Measurements from ENCODE around the gene RINL. TPM values are rescaled to one million over a fixed set of nuclear protein-coding genes. Genes with fewer than 3 reads are reported as not detected.
"Not testable (repeated sequence)": the region's sequence is repeated elsewhere in the genome, so short reads cannot be mapped to it uniquely, and the experiment has no call there.

Gene RINL
- polyA plus RNA-seq, 3 donors from 2014 or later: 20.3 to 64.9 (median 47.3) TPM

- peaks cover 0 to 11% (median 7%) of the 10 kb centered on the region in 3 donors for H3K36me3 Mint-ChIP-seq
- peaks cover 2 to 7% (median 2%) of the 10 kb centered on the region in 3 donors for H3K27me3 Mint-ChIP-seq (ENCODE audit: low read depth in 3 of 3)
- peak in 1 of 3 donors; percentile 11 for DNase-seq
- peak overlapping the region; percentile 94 to 99 (median 97) for H3K27ac Mint-ChIP-seq
- H3K9me3 Mint-ChIP-seq: no peaks in the 10 kb centered on the region
- peak overlapping the region; percentile 89 to 96 (median 94) for H3K4me3 Mint-ChIP-seq
- peaks cover 31 to 36% of the 10 kb centered on the region in 2 donors for H3K4me1 Mint-ChIP-seq
Observed at GRCh38 chr19:38878575-38879399, 712 bp upstream of the RINL start.

DNA sequence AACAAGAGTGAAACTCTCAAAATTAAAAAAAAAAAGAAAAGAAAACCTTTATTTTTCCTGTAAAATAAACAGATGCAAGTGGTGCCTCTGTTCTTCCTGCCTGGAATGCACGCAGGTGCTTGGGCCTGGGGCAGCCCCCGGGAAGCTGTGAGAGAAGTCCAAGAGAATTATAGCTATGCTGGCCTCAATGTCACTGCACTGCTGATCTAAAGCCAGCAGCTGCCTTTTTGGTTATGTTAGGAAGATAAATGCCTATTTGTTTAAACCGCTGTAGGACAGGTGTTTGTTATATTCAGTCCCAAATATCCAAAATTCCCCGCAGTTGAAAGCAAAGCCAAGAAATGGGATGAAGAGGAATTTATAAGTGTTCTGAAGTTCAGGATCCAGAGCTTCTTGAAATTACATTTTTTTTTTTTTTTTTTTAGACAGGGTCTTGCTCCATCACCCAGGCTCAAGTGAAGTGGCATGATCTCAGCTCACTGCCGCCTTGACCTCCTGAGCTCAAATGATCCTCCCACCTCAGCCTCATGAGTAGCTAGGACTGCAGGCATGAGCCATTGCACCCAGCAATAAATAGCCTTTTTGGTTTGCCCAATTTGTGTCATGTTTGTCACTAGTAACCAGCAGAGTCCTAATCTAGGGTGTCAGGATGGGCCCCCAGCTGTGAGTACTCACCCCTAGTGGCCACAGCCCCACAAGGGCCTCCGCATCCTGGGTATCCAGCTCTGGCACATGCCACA, 2.2 kb downstream of the RINL start:
- DNase-seq: no peak
- H3K36me3 Mint-ChIP-seq: peaks cover 4 to 13% (median 9%) of the 10 kb centered on the region in 3 donors
- peaks cover 0 to 2% (median 2%) of the 10 kb centered on the region in 3 donors for H3K27me3 Mint-ChIP-seq (ENCODE audit: low read depth in 3 of 3)
- H3K9me3 Mint-ChIP-seq: no peaks in the 10 kb centered on the region
- H3K4me3 Mint-ChIP-seq: peak overlapping the region in 2 of 5 donors; percentile 12 to 21
- peak overlapping the region in 5 of 6 donors; percentile 53 to 97 (median 83) for H3K27ac Mint-ChIP-seq
- H3K4me1 Mint-ChIP-seq: peaks cover 36 to 40% of the 10 kb centered on the region in 2 donors

DNA sequence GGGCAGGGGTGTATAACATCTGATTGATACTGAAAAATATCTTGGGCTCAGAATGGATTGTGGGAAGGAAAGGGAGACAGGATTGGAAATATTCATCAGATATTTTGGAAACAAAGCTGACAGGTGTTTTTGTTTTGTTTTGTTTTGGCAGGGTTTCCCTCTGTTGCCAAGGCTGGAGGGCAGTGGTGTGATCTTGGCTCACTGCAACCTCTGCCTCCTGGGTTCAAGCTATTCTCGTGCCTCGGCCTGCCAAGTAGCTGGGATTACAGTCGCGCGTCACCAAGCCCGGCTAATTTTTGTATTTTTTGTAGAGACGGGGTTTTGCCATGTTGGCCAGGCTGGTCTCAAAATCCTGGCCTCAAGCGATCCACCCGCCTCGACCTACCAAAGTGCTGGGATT, 4.7 kb downstream of the RINL start:
- H3K4me3 Mint-ChIP-seq; H3K27me3 Mint-ChIP-seq (ENCODE audit: low read depth in 3 of 3); DNase-seq; H3K9me3 Mint-ChIP-seq: not testable (repeated sequence)
- Mint-ChIP-seq H3K27ac (peak overlapping the region in 4 of 6 donors; percentile 2 to 79 (median 47)), H3K36me3 (peaks cover 4 to 18% (median 9%) of the 10 kb centered on the region in 3 donors), H3K4me1 (peaks cover 45 to 51% of the 10 kb centered on the region in 2 donors)

DNA sequence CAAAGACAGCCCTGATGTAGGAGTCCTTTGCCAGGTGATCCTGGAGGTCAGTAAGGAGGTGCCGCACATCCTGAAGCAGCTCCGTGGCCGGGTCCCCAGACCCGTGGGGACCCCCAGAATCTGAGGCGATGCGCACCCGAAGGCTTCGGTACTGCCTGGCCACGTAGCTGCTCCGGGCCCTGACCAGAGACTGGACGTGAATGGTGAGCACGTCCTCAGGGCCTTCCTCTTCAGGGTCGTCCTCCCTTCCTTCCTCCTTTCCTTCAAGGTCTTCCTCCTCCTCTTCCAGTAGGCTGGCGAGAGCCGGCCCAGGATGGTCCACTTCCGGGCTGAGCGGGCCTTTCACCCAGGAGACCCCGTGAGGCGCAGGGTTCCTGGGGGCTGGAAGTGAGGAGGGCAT, 7.5 kb downstream of the RINL start:
- Mint-ChIP-seq H3K36me3 (peaks cover 4 to 18% (median 9%) of the 10 kb centered on the region in 3 donors), H3K27ac (peak overlapping the region; percentile 35 to 95 (median 90)), H3K9me3 (no peaks in the 10 kb centered on the region), H3K27me3 (ENCODE audit: low read depth in 3 of 3) (peaks cover 5 to 7% (median 6%) of the 10 kb centered on the region in 3 donors), H3K4me1 (peaks cover 35 to 36% of the 10 kb centered on the region in 2 donors), H3K4me3 (peak overlapping the region; percentile 70 to 92 (median 75))
- no peak for DNase-seq

- H3K9me3 Mint-ChIP-seq: no peaks in the 10 kb centered on the region
- peaks cover 39 to 42% of the 10 kb centered on the region in 2 donors for H3K4me1 Mint-ChIP-seq
- H3K27ac Mint-ChIP-seq: peak overlapping the region; percentile 88 to 97 (median 94)
- H3K36me3 Mint-ChIP-seq: peaks cover 4 to 18% (median 9%) of the 10 kb centered on the region in 3 donors
- H3K4me3 Mint-ChIP-seq: peak overlapping the region; percentile 89 to 96 (median 90)
- DNase-seq: peak; percentile 91 to 95 (median 95)
- peaks cover 8 to 13% (median 12%) of the 10 kb centered on the region in 3 donors for H3K27me3 Mint-ChIP-seq (ENCODE audit: low read depth in 3 of 3)
Observed at GRCh38 chr19:38869836-38870607, 8.1 kb downstream of the RINL start.

GRCh38 chr19:38869160-38869835, 8.8 kb downstream of the RINL start:
- H3K9me3 Mint-ChIP-seq: no peaks in the 10 kb centered on the region
- peak; percentile 44 to 48 (median 45) for DNase-seq
- H3K27me3 Mint-ChIP-seq (ENCODE audit: low read depth in 3 of 3): peaks cover 12 to 20% (median 19%) of the 10 kb centered on the region in 3 donors
- peaks cover 47 to 49% of the 10 kb centered on the region in 2 donors for H3K4me1 Mint-ChIP-seq
- H3K36me3 Mint-ChIP-seq: peaks cover 4 to 18% (median 9%) of the 10 kb centered on the region in 3 donors
- H3K4me3 Mint-ChIP-seq: peak overlapping the region; percentile 89 to 96 (median 90)
- peak overlapping the region; percentile 88 to 97 (median 94) for H3K27ac Mint-ChIP-seq

DNA sequence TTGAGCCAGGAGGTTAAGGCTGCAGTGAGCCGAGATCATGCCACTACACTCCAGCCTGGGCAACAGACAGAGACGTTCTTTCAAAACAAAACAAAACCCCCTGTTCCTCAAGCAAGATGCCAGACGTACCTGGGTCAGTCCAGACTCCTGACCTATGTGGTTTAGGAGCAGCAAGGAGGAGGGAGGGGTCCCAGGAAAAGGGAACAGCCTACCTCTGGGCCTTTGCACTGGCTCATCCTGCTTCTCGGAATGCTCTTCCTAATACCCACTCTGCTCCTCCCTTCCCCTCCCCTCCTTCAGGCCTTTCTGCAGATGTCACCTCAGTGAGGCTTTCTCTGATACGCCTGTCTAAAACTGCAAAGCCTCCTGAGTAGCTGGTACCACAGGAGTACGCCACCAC, 9.5 kb downstream of the RINL start:
- Mint-ChIP-seq H3K27me3 (ENCODE audit: low read depth in 3 of 3) (peaks cover 14 to 23% (median 22%) of the 10 kb centered on the region in 3 donors), H3K9me3 (no peaks in the 10 kb centered on the region), H3K36me3 (peaks cover 4 to 15% (median 9%) of the 10 kb centered on the region in 3 donors), H3K4me1 (peaks cover 50 to 53% of the 10 kb centered on the region in 2 donors), H3K27ac (peak overlapping the region; percentile 77 to 96 (median 91)), H3K4me3 (peak overlapping the region; percentile 89 to 96 (median 90))
- DNase-seq: no peak

GRCh38 chr19:38867171-38867780, 10.8 kb downstream of the RINL start:
- Mint-ChIP-seq H3K27me3 (ENCODE audit: low read depth in 3 of 3) (peaks cover 14 to 26% (median 23%) of the 10 kb centered on the region in 3 donors), H3K4me1 (peaks cover 62% of the 10 kb centered on the region in 2 donors), H3K27ac (peak overlapping the region in 5 of 6 donors; percentile 35 to 81 (median 64)), H3K9me3 (no peaks in the 10 kb centered on the region), H3K4me3 (peak overlapping the region in 1 of 5 donors; percentile 35), H3K36me3 (peaks cover 0 to 9% (median 3%) of the 10 kb centered on the region in 3 donors)
- no peak for DNase-seq

DNA sequence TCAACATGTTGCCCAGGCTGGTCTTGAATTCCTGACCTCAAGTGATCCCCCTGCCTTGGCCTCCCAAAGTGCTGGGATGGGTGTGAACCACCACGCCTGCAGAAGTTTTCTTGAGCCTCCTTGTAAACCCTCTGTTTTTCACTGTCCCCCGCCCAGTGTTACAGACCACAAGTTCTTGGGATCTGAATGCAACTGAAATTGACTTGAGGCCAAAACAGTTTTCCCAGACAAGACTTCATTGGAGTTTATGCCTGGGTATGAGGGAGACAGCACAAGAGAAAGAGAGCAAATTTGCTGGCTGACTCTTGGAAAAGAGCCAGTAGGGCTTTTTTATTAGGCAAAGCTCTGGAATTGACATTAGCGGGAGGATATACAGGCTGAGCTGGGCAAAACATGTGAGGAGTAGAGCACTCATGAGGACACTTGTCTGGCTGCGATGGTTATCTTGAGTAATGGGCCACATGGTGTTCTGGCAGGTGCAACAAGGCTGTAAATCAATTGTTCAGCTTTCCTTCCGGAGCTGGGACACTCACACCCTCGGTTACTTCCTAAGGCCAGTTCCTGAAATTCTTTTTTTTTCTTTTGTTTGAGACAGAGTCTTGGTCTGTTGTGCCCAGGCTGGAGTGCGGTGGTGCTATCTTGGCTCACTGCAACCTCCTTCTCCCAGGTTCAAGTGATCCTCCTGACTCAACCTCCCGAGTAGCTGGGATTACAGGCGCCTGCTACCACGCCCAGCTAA, 15.6 kb downstream of the RINL start:
- Mint-ChIP-seq H3K27ac (peak overlapping the region in 4 of 6 donors; percentile 63 to 79 (median 76)), H3K36me3 (no peaks in the 10 kb centered on the region), H3K4me1 (peaks cover 46 to 50% of the 10 kb centered on the region in 2 donors), H3K4me3 (peak overlapping the region in 1 of 5 donors; percentile 58), H3K27me3 (ENCODE audit: low read depth in 3 of 3) (peaks cover 18 to 24% (median 20%) of the 10 kb centered on the region in 3 donors), H3K9me3 (no peaks in the 10 kb centered on the region)
- DNase-seq: no peak

DNA sequence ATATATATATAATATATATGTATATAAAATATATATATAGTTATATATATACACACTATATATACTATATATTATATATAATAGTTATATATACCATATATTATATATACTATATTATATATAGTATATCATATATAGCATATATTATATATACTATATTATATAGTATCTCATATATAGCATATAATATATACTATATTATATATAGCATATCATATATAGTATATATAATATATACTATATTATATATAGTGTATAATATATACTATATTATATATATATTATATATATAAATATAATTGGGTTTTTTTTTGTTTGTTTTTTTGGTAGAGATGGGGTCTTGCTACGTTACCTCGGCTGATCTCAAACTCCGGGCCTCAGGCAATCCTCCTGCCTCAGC, 16.7 kb downstream of the RINL start:
- Mint-ChIP-seq H3K4me3 (no peak overlapping the region), H3K27ac (no peak overlapping the region), H3K36me3 (no peaks in the 10 kb centered on the region), H3K9me3 (no peaks in the 10 kb centered on the region), H3K4me1 (peaks cover 52 to 62% of the 10 kb centered on the region in 2 donors), H3K27me3 (ENCODE audit: low read depth in 3 of 3) (peaks cover 21 to 31% (median 27%) of the 10 kb centered on the region in 3 donors)
- no peak for DNase-seq

DNA sequence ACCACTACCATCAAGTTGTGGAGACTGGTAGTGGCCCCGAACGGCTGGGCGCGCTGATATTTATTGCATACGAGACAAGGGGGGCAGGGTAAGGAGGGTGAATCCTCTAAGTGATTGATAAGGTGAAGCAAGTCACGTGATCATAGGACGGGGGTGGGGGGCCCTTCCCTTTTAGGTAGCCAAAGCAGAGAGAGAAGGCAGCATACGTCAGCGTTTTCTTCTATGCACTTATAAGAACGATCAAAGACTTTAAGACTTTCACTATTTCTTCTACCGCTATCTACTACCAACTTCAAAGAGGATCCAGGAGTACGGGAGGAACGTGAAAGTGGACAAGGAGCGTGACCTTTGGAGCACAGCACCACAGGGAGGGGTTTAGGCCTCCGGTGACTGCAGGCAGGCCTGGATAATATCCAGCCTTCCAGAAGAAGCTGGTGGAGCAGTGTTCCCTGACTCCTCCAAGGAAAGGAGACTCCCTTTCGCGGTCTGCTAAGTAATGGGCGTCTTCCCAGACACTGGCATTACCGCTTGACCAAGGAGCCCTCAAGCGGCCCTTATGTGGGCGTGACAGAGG, 18.4 kb downstream of the RINL start:
- not testable (repeated sequence) for H3K36me3 Mint-ChIP-seq, H3K4me3 Mint-ChIP-seq, H3K9me3 Mint-ChIP-seq, DNase-seq
- peaks cover 37 to 46% of the 10 kb centered on the region in 2 donors for H3K4me1 Mint-ChIP-seq
- peak overlapping the region in 2 of 6 donors; percentile 45 to 49 for H3K27ac Mint-ChIP-seq
- H3K27me3 Mint-ChIP-seq (ENCODE audit: low read depth in 3 of 3): peaks cover 13 to 20% (median 18%) of the 10 kb centered on the region in 3 donors

All from immature natural killer cell (primary cell).